Spleen (tissue), 11 donors: ENCODE measurements around the gene BRD3OS. TPM values are rescaled to one million over a fixed set of nuclear protein-coding genes. Genes with fewer than 3 reads are reported as not detected.

Source experiments
- DNase-seq: peaks from one replicate; pipeline ENCODE4 v3.0.0-alpha.2; 2020
- H3K27ac ChIP-seq, 8 donors: fragments of 200-600 bp; sonication (generic) in 7 of 8; 1 replicate in 4 of 8; 2 replicates in 4 of 8; pipeline versions ENCODE4 v1.5.0 to v1.8.0; 2016 to 2021; ENCODE audit warnings: inconsistent platforms in 4 of 8, mild to moderate bottlenecking in 4 of 8, moderate library complexity in 1 of 8
- H3K27me3 ChIP-seq, 7 donors: fragments of 200-600 bp; sonication (generic) in 6 of 7; replicated peaks in 1 of 7; 1 replicate in 4 of 7; 2 replicates in 3 of 7; pipeline versions ENCODE4 v1.5.0 to v1.8.0; 2016 to 2021; ENCODE audit warnings: inconsistent platforms in 3 of 7, mild to moderate bottlenecking in 1 of 7
- H3K36me3 ChIP-seq, 6 donors: fragments of 200-600 bp; sonication (generic) in 5 of 6; 1 replicate in 4 of 6; 2 replicates in 2 of 6; pipeline versions ENCODE4 v1.5.0 to v1.8.0; 2016 to 2021; ENCODE audit warnings: inconsistent platforms in 2 of 6
- H3K4me1 ChIP-seq, 6 donors: fragments of 200-600 bp; sonication (generic) in 5 of 6; 1 replicate in 3 of 6; 2 replicates in 3 of 6; pipeline versions ENCODE4 v1.5.0 to v1.8.0; 2016 to 2021; ENCODE audit warnings: inconsistent platforms in 3 of 6
- H3K4me3 ChIP-seq, 8 donors: fragments of 200-600 bp; sonication (generic) in 7 of 8; 1 replicate in 4 of 8; 2 replicates in 4 of 8; pipeline versions ENCODE4 v1.5.0 to v1.8.0; 2016 to 2021; ENCODE audit warnings: inconsistent platforms in 4 of 8, mild to moderate bottlenecking in 4 of 8, moderate library complexity in 2 of 8
- H3K9me3 ChIP-seq, 8 donors: fragments of 200-600 bp; sonication (generic) in 7 of 8; 1 replicate in 4 of 8; 2 replicates in 4 of 8; pipeline versions ENCODE4 v1.5.0 to v1.8.0; 2016 to 2021; ENCODE audit warnings: inconsistent platforms in 4 of 8
- POLR2A ChIP-seq, 3 donors: fragments of 450-650 bp; IDR thresholded peaks; one replicate each; pipeline ENCODE4 v1.5.1; 2017; ENCODE audit warnings: antibody characterized with exemption in 3 of 3, mild to moderate bottlenecking in 1 of 3
- POLR2AphosphoS5 ChIP-seq, 3 donors: sonication (generic); formaldehyde crosslinking; IDR thresholded peaks; one replicate each; pipeline ENCODE4 v1.5.1; 2017; ENCODE audit warnings: antibody characterized with exemption in 3 of 3
- WGBS, 5 donors: extraction: QIAGEN DNeasy Blood & Tissue Kit in 3 of 5; methylation state at CpG; one replicate each; pipeline versions ENCODE4 v1.1.5 to v1.1.7; 2013 to 2018; 5-methylcytosine and 5-hydroxymethylcytosine counted together
- intact Hi-C: fragments of 100-400 bp; cut with DNase I; formaldehyde crosslinking; loops from one replicate; pipeline ENCODE4 v1.15.0; 2023; ENCODE audit warnings: low total_unique reads
- polyA plus RNA-seq, 3 donors: library from polyadenylated mRNA; stranded (reverse); fragments of 200-250 nt; gene quantifications; one replicate each; pipeline ENCODE4 v1.2.1, GENCODE V29; 2013
- total RNA-seq, 7 donors: library from RNA; depleted of rRNA in 3 of 7; stranded (reverse); fragments of >200 nt in 3 of 7; fragmentation: NEBNext Ultra II Directional in 4 of 7; extraction: Animal tissue kit (Norgen Biotek cat#: 25700) in 4 of 7; gene quantifications; one replicate each; pipeline versions ENCODE4 v1.1.0 to v1.2.1, GENCODE V29; 2016 to 2021
- TF ChIP-seq, protein P1 (sequence below), 11 experiments: fragments of 200-600 bp in 7 of 11; fragments of 450-650 bp in 4 of 11; sonication (generic) in 4 of 11; IDR thresholded peaks in 8 of 11; conservative IDR thresholded peaks in 3 of 11; 1 replicate in 7 of 11; 2 replicates in 4 of 11; pipeline versions ENCODE4 v1.4.0 to v1.8.0; 2016 to 2021; ENCODE audit warnings: antibody characterized with exemption in 11 of 11, inconsistent platforms in 4 of 11, mild to moderate bottlenecking in 1 of 11
- donor health status: healthy with polysubstance abuse.
- donor health status: DM: no; HTN: no; CAD: no; lungs with moderate emphysema.
- donor health status: DM: no; HTN: no; CAD: no.
- donor health status: Bipolar disorder and iron deficiency.
- donor health status: healthy.
- donor health status: DM: no; HTN: no; CAD: no.
- donor health status: DM: yes; HTN: yes; CAD: no.

Gene BRD3OS
- total and polyA plus RNA-seq, 10 donors: 6.9 to 13.2 (median 10.7) TPM

DNA sequence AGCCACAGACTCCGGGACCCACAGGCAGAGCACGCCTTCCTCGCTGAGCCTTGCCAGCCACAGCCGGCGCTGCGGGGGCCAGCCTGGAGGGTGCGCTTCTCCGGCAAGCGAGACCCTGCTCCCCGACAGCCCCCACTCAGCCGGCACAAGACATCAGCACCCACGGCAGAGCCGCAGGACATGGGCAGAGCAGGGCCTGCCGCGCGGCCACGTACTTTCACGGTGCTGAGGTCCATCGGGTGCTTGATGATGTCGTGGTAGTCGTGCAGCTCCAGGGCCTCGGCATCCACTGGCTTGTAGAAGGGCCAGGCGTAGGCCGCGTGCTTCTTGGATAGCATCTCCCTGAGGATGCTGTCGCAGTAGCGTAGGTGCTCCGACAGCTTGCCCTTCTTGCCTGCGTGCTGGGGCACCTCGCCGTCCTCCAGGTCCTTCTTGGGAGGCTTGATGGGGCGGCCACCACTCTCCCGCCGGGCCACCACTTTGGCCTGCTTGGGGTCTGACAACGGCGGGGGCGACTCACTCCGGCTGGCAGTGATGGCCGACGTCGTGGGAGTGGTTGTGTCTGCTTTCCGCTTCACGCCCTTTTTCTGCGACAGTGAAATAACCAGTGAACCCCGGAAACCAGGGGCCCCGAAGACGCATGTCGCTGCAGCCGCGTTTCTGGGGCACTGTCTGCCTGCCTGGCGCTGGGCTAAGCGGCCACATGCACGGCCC is 22.7 kb downstream of the BRD3OS start:
- H3K36me3 ChIP-seq: peaks cover 6 to 100% (median 94%) of the 10 kb centered on the region in 6 donors
- WGBS, 5 donors: 94 to 97% (median 95%) methylated on average over 24 to 53 of the region's 53 CpGs
- DNase-seq: no peak
- H3K9me3 ChIP-seq: no peaks in the 10 kb centered on the region
- no peaks in the 10 kb centered on the region for H3K27me3 ChIP-seq
- intact Hi-C loops: no loop called here
- H3K27ac ChIP-seq: no peak overlapping the region
- peaks cover 0 to 12% (median 7%) of the 10 kb centered on the region in 6 donors for H3K4me1 ChIP-seq
- no peak overlapping the region for H3K4me3 ChIP-seq
- TF ChIP-seq, protein P1, sequence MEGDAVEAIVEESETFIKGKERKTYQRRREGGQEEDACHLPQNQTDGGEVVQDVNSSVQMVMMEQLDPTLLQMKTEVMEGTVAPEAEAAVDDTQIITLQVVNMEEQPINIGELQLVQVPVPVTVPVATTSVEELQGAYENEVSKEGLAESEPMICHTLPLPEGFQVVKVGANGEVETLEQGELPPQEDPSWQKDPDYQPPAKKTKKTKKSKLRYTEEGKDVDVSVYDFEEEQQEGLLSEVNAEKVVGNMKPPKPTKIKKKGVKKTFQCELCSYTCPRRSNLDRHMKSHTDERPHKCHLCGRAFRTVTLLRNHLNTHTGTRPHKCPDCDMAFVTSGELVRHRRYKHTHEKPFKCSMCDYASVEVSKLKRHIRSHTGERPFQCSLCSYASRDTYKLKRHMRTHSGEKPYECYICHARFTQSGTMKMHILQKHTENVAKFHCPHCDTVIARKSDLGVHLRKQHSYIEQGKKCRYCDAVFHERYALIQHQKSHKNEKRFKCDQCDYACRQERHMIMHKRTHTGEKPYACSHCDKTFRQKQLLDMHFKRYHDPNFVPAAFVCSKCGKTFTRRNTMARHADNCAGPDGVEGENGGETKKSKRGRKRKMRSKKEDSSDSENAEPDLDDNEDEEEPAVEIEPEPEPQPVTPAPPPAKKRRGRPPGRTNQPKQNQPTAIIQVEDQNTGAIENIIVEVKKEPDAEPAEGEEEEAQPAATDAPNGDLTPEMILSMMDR (IDR thresholded peaks at IDR 0.05 in 8 of 11, conservative IDR thresholded peaks at IDR 0.05 in 3 of 11): no peak
- peak in 1 of 3 donors; percentile 35 for TF ChIP-seq POLR2AphosphoS5 (IDR thresholded peaks at IDR 0.05)

DNA sequence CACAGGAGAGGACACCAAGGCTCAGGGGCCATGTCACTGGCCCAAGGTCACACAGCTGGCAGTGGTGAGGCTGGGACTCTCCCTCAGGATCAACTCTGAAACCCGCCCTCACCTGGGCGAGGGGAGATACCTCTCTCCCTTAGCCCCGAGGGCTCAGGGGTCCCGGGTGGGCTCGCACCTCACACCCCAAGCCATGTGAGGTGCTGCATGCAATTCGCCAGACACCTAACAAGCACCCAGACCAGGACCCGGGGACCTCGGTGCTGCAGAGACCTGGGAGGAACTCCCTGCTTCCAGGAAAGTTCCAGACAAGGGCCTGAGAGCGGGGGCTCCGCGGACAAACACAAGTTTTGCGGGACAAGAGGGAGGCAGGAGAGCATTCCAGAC is 23.3 kb downstream of the BRD3OS start:
- DNase-seq: no peak
- Histone ChIP-seq H3K36me3 (peaks cover 6 to 100% (median 92%) of the 10 kb centered on the region in 6 donors), H3K4me1 (peaks cover 0 to 18% (median 10%) of the 10 kb centered on the region in 6 donors), H3K27ac (no peak overlapping the region), H3K27me3 (no peaks in the 10 kb centered on the region), H3K9me3 (no peaks in the 10 kb centered on the region), H3K4me3 (no peak overlapping the region)
- 91 to 100% (median 93%) methylated on average over 4 to 12 of the region's 12 CpGs for WGBS, 5 donors
- TF ChIP-seq, protein P1 (IDR thresholded peaks at IDR 0.05 in 8 of 11, conservative IDR thresholded peaks at IDR 0.05 in 3 of 11): no peak
- TF ChIP-seq POLR2A (IDR thresholded peaks at IDR 0.05): no peak
- no peak for TF ChIP-seq POLR2AphosphoS5 (IDR thresholded peaks at IDR 0.05)
- intact Hi-C loops: no loop called here

DNA sequence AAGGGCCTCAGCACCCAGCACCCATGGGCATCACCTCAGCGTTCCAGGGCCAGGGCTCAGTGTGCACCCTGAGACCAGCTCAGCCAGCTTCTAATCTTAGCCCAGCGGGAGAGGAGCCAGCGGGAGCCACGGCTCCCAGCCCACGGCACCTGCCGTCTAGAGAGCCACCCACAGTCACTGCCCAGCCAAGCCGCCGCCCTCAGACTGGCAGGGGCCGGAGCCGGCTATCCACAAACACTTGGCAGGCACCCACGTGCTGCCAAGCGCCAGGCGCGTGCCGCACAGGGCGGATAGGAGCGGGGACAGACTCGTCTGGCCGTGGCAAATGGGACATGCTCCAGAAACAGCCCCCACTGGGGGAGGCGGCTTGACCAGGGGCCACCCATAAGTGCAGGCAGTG is 24.0 kb downstream of the BRD3OS start:
- intact Hi-C loops: no loop called here
- Histone ChIP-seq H3K27ac (no peak overlapping the region), H3K27me3 (no peaks in the 10 kb centered on the region), H3K4me1 (peaks cover 3 to 24% (median 14%) of the 10 kb centered on the region in 6 donors), H3K9me3 (no peaks in the 10 kb centered on the region), H3K4me3 (no peak overlapping the region), H3K36me3 (peaks cover 6 to 100% (median 86%) of the 10 kb centered on the region in 6 donors)
- peak in 1 of 3 donors; percentile 52 for TF ChIP-seq POLR2AphosphoS5 (IDR thresholded peaks at IDR 0.05)
- TF ChIP-seq, protein P1 (IDR thresholded peaks at IDR 0.05 in 8 of 11, conservative IDR thresholded peaks at IDR 0.05 in 3 of 11): no peak
- WGBS, 5 donors: 85 to 96% (median 89%) methylated on average over 16 to 20 of the region's 20 CpGs
- DNase-seq: no peak

DNA sequence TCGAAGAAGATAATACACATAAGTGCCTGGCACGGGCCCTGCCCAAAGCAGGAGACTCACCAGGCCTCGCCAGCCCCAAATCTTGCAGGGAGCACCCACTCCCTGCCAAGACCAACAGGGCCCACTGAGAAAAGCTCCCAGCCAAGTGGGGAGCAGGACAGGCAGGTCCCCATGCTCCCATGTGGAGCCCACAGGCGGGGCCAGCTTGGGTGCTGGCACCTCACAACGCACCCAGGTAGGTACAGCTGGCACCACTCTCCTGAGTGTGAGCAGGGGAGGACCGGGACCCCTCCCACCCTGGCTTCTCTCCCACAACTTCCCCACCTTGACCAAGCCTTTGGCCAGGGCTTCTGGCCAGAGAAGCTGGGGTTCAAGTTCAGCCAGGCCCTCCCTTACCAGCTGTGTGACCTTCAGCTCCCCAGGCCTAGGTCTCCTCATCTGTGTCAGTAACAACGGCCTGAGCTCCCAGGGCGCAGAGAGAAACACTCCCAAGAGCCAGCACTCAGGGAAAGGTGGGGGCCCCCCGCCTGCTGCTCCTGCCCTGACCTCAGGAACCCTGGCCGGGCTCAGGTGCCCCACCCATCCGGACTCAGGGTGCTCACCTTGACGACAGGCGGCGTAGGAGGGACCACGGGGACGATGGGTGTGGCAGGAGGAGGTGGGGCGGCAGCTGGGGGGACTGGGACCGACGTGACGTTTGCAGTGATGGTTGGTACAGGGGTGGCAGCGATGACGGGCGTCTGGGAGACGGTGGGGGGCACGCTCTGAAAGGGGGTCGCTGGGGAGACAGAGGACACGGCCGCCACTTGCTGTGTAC is 24.7 kb downstream of the BRD3OS start:
- Histone ChIP-seq H3K27me3 (no peaks in the 10 kb centered on the region), H3K9me3 (no peaks in the 10 kb centered on the region), H3K36me3 (peaks cover 6 to 94% (median 78%) of the 10 kb centered on the region in 6 donors), H3K27ac (no peak overlapping the region), H3K4me1 (peaks cover 6 to 32% (median 20%) of the 10 kb centered on the region in 6 donors), H3K4me3 (no peak overlapping the region)
- intact Hi-C loops: no loop called here
- peak; percentile 67 for DNase-seq
- WGBS, 5 donors: 85 to 93% (median 89%) methylated on average over 25 to 28 of the region's 28 CpGs
- TF ChIP-seq, protein P1 (IDR thresholded peaks at IDR 0.05 in 8 of 11, conservative IDR thresholded peaks at IDR 0.05 in 3 of 11): no peak
- TF ChIP-seq POLR2A (IDR thresholded peaks at IDR 0.05) (no peak), POLR2AphosphoS5 (IDR thresholded peaks at IDR 0.05) (peak in 1 of 3 donors; percentile 59)
